NB4 (cell line): ENCODE results near the gene PSG2.
"Not testable (repeated sequence)": the region's sequence is repeated elsewhere in the genome, so short reads cannot be mapped to it uniquely, and the experiment has no call there.

Experiments
- DNase-seq: peaks from one replicate; pipeline ENCODE4 v3.0.0; 2010; ENCODE audit warnings: low read depth
- H3K4me3 ChIP-seq: one replicate; pipeline ENCODE4 v1.5.1; 2011; ENCODE audit warnings: mild to moderate bottlenecking, low read depth, low read length, moderate library complexity
- MYC ChIP-seq: IDR thresholded peaks from 2 replicates; pipeline ENCODE4 v1.6.1; 2011; ENCODE audit warnings: low read depth, low read length
- POLR2A ChIP-seq: IDR thresholded peaks from 2 replicates; pipeline ENCODE4 v1.6.1; 2011; ENCODE audit warnings: mild to moderate bottlenecking; ENCODE audit not compliant: insufficient read length; ENCODE audit errors: extremely low read depth
- TF ChIP-seq, protein P1 (sequence below): IDR thresholded peaks from 2 replicates; pipeline ENCODE4 v1.6.1; 2011; ENCODE audit warnings: low read depth, low read length
- TF ChIP-seq, protein P2 (sequence below): IDR thresholded peaks from one replicate; pipeline ENCODE4 v1.5.1; 2012; ENCODE audit warnings: low read depth, low read length

Gene PSG2

DNA sequence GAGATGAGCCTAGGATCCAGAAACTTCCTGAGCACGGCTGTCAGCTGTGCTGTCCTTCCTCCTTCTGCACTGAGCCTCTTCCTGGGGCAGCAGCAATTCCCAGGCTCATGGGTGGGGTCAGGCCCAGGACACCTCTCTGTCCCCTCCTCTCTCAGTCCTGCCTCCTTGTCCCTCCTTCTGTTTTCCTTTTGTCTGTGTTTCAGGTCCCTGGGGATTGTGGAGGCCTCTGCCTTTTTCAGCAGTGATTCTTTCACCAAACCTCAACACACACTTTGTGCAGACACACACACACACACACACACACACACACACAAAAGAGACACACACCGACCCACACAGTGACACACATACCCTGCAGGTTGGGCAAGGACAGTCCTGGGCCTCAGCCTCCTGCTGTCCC, at the start of gene PSG2:
Gene PSG2, minus strand, starts transcription at position 101 of the 400 bp plus-strand sequence. CDS start 132 bp downstream, outside the sequence.
- not testable (repeated sequence) for H3K4me3 ChIP-seq, DNase-seq

DNA sequence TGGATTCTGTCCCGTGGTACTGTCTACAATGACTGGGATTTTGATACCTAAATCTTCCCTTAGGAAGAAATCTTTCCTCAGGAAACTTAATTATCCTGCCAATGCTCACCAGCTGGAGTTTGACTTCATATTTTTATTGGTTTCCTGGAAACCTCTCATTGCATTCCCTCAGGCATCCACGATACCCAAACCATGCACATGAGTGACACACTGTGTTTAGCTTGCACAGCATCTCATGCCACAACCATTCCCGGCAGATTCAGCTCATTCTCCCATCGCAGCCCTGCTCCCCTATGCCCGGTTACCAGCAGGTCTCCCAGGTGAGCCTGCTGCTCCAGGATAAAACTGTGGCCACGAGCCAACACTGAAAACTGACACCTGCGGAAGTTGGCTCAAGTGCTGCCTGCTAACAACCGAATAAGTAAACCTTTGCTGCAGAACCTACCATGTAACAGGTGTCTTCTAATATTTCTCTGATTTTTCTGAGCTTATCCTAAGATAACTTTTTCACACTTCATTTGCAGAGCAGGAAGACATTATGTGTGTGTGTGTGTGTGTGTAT, 48.9 kb upstream of the PSG2 start:
- not testable (repeated sequence) for DNase-seq, H3K4me3 ChIP-seq

DNA sequence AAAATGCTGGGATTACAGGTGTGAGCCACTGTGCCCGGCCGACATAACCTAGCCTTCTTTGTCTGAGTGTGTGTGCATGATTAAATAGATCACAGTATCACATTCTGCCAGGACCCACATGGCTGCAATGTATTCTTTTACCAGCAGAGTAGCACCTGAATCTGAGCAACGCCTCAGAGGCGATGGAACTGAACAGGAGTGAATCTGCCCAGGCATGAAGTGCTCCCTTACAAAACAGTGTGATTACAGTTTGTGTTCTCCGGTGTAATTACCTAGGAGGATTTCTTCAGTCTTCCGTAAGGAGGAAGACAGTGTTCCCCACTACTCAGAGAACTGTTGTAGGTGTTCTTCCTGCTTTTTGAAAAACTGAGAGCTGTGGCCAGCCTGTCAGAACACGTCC, 46.7 kb upstream of the PSG2 start:
- not testable (repeated sequence) for H3K4me3 ChIP-seq, DNase-seq

DNA sequence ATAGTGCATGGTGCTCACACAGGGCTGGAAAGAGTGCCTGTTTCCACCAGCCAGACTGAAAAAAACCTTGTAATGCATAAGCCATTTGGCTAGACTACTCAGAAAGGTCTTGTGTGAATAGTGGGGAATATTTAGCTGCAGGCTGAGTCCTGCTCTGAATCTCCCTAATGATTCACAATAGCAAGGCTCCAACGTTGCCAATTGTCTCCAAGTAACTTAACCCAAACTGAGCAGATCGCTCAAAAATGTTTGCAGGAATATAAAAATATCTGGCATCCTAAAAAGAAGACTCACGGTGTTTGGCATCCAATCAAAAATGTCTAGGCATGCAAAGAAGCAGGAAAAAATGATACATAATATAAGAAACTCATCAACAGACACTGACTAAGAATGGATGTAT, 44.8 kb upstream of the PSG2 start:
- H3K4me3 ChIP-seq, DNase-seq: not testable (repeated sequence)

DNA sequence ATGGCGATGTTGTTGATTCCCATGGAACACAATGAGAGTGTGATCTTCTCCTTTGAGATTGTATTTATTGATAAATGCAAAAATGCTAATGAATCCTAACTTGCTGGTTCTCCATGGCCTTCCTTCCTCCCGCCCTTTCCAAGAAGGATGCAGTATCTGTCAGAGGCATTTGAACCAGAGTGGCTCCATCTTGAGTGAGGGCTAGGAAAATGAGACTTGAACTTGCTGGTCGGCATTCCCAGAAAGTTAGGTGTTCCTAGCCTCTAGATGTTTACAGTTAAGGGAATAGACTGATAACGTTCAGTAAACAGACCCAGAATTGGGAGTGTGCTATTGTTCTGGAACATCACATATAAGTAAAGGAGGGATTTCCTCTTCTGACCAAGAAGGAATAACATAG, 44.2 kb upstream of the PSG2 start:
- no peak for DNase-seq
- TF ChIP-seq, protein P1, sequence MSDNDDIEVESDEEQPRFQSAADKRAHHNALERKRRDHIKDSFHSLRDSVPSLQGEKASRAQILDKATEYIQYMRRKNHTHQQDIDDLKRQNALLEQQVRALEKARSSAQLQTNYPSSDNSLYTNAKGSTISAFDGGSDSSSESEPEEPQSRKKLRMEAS = no peak

DNA sequence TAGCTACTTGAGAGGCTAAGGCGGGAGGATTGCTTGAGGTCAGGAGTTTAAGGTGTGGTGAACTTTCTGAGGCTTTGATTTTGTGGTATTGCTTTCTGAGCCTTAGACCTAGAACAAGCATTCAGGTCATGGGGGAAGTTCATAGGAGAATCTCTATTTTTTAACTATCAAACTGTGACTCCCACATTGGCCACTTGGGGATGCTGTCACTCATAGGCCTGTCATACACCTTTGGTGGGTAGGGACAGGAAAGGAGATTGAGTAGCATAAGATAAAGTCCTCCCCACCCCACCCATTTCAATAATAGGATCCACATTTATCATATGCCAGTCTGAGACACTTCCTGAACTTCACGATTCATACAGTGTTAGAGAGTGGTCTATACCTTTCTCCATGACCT, 41.9 kb upstream of the PSG2 start:
- H3K4me3 ChIP-seq = no peak overlapping the region
- TF ChIP-seq MYC = no peak
- no peak for TF ChIP-seq POLR2A
- TF ChIP-seq, protein P2, sequence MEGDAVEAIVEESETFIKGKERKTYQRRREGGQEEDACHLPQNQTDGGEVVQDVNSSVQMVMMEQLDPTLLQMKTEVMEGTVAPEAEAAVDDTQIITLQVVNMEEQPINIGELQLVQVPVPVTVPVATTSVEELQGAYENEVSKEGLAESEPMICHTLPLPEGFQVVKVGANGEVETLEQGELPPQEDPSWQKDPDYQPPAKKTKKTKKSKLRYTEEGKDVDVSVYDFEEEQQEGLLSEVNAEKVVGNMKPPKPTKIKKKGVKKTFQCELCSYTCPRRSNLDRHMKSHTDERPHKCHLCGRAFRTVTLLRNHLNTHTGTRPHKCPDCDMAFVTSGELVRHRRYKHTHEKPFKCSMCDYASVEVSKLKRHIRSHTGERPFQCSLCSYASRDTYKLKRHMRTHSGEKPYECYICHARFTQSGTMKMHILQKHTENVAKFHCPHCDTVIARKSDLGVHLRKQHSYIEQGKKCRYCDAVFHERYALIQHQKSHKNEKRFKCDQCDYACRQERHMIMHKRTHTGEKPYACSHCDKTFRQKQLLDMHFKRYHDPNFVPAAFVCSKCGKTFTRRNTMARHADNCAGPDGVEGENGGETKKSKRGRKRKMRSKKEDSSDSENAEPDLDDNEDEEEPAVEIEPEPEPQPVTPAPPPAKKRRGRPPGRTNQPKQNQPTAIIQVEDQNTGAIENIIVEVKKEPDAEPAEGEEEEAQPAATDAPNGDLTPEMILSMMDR = no peak
- TF ChIP-seq, protein P1 = no peak
- DNase-seq = no peak

More for the DNA sequence above, 44.2 kb upstream of the PSG2 start:
- H3K4me3 ChIP-seq = no peak overlapping the region

DNA sequence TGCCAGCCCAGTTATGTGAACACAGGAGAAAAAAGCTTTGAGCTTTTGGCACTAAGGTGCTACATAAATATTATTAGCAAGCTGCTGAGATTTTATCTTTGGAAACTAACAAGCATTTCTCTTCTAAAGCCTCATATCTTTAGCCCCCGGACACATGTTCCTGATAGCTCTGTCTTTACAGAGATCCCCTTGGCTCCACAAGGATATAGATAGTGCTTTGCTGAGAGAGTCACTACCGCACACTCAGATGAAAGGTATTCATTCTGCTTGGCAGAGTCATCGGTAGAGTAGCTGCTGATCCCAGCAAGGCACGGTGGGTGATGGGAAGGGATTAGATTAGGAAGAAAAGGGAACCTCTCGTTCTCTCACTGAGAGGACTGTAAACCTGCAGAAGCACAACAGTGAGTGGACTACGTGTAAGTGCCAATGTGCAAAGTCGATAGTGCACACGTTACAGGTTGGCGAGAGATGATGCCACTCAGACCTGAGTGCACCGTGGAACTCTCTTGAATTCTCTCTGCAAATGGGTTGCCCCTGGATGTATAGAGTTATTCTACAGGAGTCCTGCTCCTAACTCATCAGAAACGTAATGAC, 38.0 kb upstream of the PSG2 start:
- H3K4me3 ChIP-seq, DNase-seq: not testable (repeated sequence)

DNA sequence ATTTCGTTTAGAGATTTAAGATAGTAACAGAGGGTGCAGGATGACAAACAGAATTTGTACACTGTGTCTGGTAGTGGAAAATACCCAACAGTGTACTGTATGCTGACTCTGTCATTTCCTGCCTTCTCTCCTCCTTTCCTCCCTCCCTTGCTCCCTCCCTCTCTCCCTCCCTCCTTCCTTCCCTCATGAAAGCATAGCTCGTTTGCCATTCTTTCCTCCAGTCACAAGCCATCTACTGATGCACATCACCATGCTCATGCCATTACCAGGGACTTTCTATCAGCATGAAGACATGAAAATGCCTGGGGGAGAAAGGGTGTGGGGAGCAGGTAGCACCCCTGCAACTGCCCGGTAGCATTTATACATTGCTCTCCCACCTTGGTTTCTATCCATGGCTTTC, 37.0 kb upstream of the PSG2 start:
- DNase-seq, H3K4me3 ChIP-seq: not testable (repeated sequence)

DNA sequence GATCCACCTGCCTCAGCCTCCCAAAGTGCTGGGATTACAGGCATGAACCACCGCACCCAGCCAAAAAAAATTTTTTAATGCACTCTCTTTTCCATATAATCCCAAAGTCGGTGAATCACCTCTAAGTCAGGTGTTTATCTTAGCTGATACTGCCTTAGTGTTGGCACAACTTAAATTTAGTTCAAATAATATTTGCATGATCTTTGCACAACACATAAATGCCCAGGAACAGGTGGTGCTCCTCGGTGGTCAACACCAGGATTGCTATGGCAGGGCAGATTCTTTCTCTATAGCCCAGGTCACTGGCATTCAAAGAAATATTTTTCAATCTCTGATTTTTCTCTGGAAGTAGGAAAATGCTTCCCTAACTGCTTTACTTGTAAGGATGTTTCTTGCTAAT, 33.9 kb upstream of the PSG2 start:
- not testable (repeated sequence) for H3K4me3 ChIP-seq, DNase-seq

DNA sequence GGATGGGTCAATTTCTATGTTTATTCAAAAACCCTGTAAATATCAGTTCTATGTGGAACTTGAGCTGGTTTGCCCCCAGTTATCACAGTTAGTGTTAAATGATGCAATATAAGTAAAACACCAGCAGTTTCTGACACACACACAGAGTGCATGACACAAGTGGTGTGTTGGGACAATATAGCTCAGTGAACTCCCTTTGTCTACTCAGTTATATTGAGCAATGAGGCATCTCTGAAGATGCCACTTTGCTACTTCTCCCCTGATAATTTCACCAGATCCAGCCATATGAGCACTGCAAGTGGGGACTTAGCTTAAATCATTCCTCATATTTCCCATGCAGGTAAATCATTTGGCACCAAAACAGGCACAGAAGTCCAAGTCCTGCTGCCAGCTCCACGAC, 33.0 kb upstream of the PSG2 start:
- H3K4me3 ChIP-seq, DNase-seq: not testable (repeated sequence)

DNA sequence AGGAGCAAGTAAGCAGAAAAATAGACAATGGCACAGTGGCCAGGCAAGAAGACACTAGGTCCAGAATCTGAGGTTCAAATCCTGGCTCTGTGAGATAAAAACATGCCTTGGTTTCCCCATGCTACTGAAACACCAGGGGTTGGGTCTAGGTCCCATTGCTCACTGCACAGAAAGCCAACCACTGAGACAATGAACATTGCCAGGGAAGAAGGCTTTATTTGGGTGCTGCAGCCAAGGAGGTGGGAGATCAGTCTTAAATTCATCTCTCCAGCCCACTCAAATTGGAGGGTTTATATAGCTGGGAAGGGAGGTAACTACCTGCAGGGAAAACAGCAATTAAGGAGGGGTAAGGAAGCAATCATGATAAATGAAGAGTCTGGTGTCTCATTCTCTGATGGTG, 32.6 kb upstream of the PSG2 start:
- not testable (repeated sequence) for H3K4me3 ChIP-seq, DNase-seq

DNA sequence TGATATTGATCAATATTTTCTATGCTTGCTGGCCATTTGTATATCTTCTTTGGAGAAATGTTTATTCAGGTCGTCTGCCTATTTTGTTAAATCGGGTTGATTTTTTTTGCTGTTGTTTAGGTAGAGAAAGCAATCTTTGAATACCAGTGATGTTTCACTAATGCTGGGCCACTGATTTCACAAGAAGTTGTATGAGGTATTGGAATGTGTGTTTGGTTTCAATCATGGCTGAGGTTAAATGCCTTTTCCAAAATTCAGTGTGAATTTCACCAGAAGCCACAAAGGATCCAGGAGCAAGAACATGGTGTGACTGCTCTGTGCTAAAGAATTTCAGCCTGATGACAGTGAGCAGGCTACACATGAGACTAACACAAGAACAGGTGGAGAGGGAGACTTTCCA, 32.1 kb upstream of the PSG2 start:
- not testable (repeated sequence) for DNase-seq, H3K4me3 ChIP-seq

DNA sequence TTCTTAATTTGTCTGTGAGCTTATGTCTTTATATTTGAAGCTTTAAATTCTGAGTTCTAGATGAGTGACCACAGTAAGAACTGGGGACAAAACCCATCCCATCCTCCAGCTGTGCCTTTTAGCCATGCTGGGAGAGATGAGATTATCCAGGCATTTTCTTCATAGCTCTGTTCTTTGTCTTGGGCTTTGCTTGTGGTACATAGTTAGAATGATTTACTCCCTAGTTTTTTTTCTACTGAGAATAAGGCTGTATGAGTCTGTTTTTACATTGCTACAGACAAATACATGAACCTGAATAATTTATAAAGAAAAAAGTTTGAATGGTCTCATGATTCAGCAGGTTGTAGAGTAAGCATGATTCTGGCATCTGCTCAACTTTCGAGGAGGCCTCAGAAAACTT, 24.9 kb upstream of the PSG2 start:
- not testable (repeated sequence) for DNase-seq, H3K4me3 ChIP-seq
